Astrocyte (in vitro differentiated cells and primary cell): ENCODE measurements around the gene MAOB. TPM values are rescaled to one million over a fixed set of nuclear protein-coding genes. Genes with fewer than 3 reads are reported as not detected.

Experiments used
- DNase-seq: peaks from one replicate; pipeline ENCODE4 v3.0.0-alpha.2; 2010; ENCODE audit warnings: low read depth
- FAIRE-seq: peaks from 2 replicates; lab custom pipeline; 2011; peaks lifted over from hg19 to GRCh38; lab: Jason Lieb, UNC
- H2AFZ ChIP-seq: 2 replicates; pipeline ENCODE4 v1.6.0; 2012; ENCODE audit warnings: low read depth, low read length, inconsistent platforms
- H3K27ac ChIP-seq: 2 replicates; pipeline ENCODE4 v1.5.1; 2011; ENCODE audit warnings: low read depth, low read length, inconsistent platforms
- H3K27me3 ChIP-seq: 2 replicates; pipeline ENCODE4 v1.6.0; 2011; ENCODE audit warnings: low read length, inconsistent platforms; ENCODE audit not compliant: insufficient read depth
- H3K36me3 ChIP-seq: 2 replicates; pipeline ENCODE4 v1.5.1; 2011; ENCODE audit warnings: low read length, inconsistent platforms; ENCODE audit not compliant: insufficient read depth
- H3K4me1 ChIP-seq: 2 replicates; pipeline ENCODE4 v1.5.1; 2011; ENCODE audit warnings: low read length, inconsistent platforms; ENCODE audit not compliant: insufficient read depth
- H3K4me2 ChIP-seq: 2 replicates; pipeline ENCODE4 v1.6.0; 2012; ENCODE audit warnings: low read length, inconsistent platforms
- H3K4me3 ChIP-seq: 2 replicates; pipeline ENCODE4 v1.5.1; 2011; ENCODE audit warnings: low read depth, mild to moderate bottlenecking, low read length, inconsistent platforms; ENCODE audit not compliant: insufficient read depth
- H3K79me2 ChIP-seq: 2 replicates; pipeline ENCODE4 v1.6.0; 2012; ENCODE audit warnings: mild to moderate bottlenecking, low read length, inconsistent platforms; ENCODE audit not compliant: insufficient read depth
- H3K9ac ChIP-seq: 2 replicates; pipeline ENCODE4 v1.6.0; 2012; ENCODE audit warnings: mild to moderate bottlenecking, low read length, inconsistent platforms
- H3K9me3 ChIP-seq: 2 replicates; pipeline ENCODE4 v1.5.1; 2012; ENCODE audit warnings: low read depth, mild to moderate bottlenecking, low read length, inconsistent platforms; ENCODE audit not compliant: insufficient read depth
- H4K20me1 ChIP-seq: 2 replicates; pipeline ENCODE4 v1.6.0; 2012; ENCODE audit warnings: low read length, inconsistent platforms; ENCODE audit not compliant: insufficient read depth
- H3K27ac Mint-ChIP-seq: one replicate; pipeline ENCODE4 v1.8.0; 2021; ENCODE audit warnings: mild to moderate bottlenecking, mixed read lengths; ENCODE audit not compliant: unreplicated experiment
- H3K27me3 Mint-ChIP-seq: one replicate; pipeline ENCODE4 v1.8.0; 2021; ENCODE audit warnings: low read depth, mixed read lengths; ENCODE audit not compliant: unreplicated experiment
- H3K36me3 Mint-ChIP-seq: one replicate; pipeline ENCODE4 v1.8.0; 2021; ENCODE audit warnings: low read depth, mixed read lengths; ENCODE audit not compliant: unreplicated experiment
- H3K4me1 Mint-ChIP-seq: one replicate; pipeline ENCODE4 v1.8.0; 2021; ENCODE audit warnings: low read depth, mixed read lengths; ENCODE audit not compliant: unreplicated experiment
- H3K4me3 Mint-ChIP-seq: one replicate; pipeline ENCODE4 v1.8.0; 2021; ENCODE audit warnings: mild to moderate bottlenecking, moderate library complexity, mixed read lengths; ENCODE audit not compliant: unreplicated experiment
- H3K9me3 Mint-ChIP-seq: one replicate; pipeline ENCODE4 v1.8.0; 2021; ENCODE audit warnings: mild to moderate bottlenecking, mixed read lengths; ENCODE audit not compliant: unreplicated experiment
- EZH2 ChIP-seq: IDR thresholded peaks from 2 replicates; pipeline ENCODE4 v1.6.1; 2012; ENCODE audit warnings: mild to moderate bottlenecking, low read length, inconsistent platforms; ENCODE audit not compliant: insufficient read depth
- total RNA-seq: library from RNA; stranded (reverse); gene quantifications from 2 replicates; pipeline ENCODE4 v1.2.1, GENCODE V29; 2021
- TF ChIP-seq, protein P1 (sequence below): IDR thresholded peaks from 2 replicates; pipeline ENCODE4 v1.5.1; 2011; ENCODE audit warnings: low read depth, mild to moderate bottlenecking, inconsistent platforms, low read length, moderate library complexity; ENCODE audit not compliant: insufficient read depth

Gene MAOB
- total RNA-seq, 1 donor from 2014 or later, result 0.20 TPM

DNA sequence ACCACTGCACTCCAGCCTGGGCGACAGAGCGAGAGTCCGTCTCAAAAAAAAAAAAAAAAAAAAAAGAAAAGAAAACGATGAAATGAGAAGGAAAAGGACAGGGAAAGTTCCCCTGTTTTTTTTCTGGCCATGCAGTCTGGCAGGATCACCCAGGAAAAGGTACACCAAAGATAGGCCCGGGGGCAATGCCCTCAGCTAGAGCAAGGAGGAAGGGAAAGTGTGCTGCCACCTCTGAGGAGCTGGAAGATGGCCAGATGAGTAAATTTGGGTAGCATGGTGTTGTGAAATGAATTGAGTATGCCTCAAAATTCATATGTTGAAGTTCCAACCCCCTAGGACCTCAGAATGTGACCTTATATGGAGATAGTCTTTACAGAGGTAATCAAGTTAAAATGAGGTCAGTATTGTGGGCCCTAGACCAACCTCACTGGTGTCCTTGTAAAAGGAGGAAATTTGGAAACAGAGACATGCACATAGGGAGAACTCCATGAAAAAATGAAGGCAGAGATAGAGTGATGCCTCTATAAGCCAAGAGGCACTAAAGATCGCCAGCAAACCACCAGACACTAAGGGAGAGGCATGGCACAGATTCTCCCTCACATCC, 28.9 kb downstream of the MAOB start:
- H3K27ac Mint-ChIP-seq, result no peak overlapping the region
- H3K4me2 ChIP-seq, result no peak overlapping the region
- H3K9ac ChIP-seq, result no peak overlapping the region
- no peaks in the 10 kb centered on the region for H3K36me3 ChIP-seq
- no peak overlapping the region for H2AFZ ChIP-seq
- H3K4me1 ChIP-seq, result no peaks in the 10 kb centered on the region
- H3K4me3 ChIP-seq, result no peak overlapping the region
- H3K27ac ChIP-seq, result no peak overlapping the region
- FAIRE-seq, result peak; percentile 17
- no peak for DNase-seq
- H3K9me3 Mint-ChIP-seq, result peaks cover 1% of the 10 kb centered on the region
- no peaks in the 10 kb centered on the region for H3K79me2 ChIP-seq
- H3K36me3 Mint-ChIP-seq, result no peaks in the 10 kb centered on the region
- H3K4me1 Mint-ChIP-seq, result no peaks in the 10 kb centered on the region
- no peak overlapping the region for H3K4me3 Mint-ChIP-seq
- H3K9me3 ChIP-seq, result no peaks in the 10 kb centered on the region
- no peak for TF ChIP-seq EZH2
- TF ChIP-seq, protein P1, sequence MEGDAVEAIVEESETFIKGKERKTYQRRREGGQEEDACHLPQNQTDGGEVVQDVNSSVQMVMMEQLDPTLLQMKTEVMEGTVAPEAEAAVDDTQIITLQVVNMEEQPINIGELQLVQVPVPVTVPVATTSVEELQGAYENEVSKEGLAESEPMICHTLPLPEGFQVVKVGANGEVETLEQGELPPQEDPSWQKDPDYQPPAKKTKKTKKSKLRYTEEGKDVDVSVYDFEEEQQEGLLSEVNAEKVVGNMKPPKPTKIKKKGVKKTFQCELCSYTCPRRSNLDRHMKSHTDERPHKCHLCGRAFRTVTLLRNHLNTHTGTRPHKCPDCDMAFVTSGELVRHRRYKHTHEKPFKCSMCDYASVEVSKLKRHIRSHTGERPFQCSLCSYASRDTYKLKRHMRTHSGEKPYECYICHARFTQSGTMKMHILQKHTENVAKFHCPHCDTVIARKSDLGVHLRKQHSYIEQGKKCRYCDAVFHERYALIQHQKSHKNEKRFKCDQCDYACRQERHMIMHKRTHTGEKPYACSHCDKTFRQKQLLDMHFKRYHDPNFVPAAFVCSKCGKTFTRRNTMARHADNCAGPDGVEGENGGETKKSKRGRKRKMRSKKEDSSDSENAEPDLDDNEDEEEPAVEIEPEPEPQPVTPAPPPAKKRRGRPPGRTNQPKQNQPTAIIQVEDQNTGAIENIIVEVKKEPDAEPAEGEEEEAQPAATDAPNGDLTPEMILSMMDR, result no peak
- peaks cover 3% of the 10 kb centered on the region for H3K27me3 Mint-ChIP-seq
- no peaks in the 10 kb centered on the region for H4K20me1 ChIP-seq
- H3K27me3 ChIP-seq, result no peaks in the 10 kb centered on the region

DNA sequence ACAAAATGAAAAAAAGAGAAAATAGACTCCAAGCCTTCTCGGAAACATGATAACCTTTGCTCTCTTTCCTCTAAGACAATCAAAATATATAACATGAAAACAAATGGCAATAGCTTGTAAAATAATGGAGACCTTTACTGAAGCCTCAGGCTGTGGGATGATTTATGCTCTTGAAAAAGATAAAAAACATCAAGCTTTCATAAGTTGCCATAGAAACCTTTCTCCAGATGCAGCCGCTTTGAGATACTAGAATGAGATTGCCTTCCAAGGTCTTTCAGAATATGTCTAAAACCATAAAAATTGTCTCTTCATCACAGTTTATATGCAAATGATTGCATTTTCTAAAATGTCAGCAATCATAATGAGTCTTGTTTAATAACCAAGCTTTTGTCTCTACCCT, 31.6 kb downstream of the MAOB start:
- Histone ChIP-seq H3K27me3 (no peaks in the 10 kb centered on the region), H3K4me1 (no peaks in the 10 kb centered on the region), H3K27ac (no peak overlapping the region), H3K4me2 (no peak overlapping the region), H4K20me1 (no peaks in the 10 kb centered on the region), H3K9ac (no peak overlapping the region), H3K36me3 (no peaks in the 10 kb centered on the region), H2AFZ (no peak overlapping the region), H3K4me3 (no peak overlapping the region), H3K79me2 (no peaks in the 10 kb centered on the region), H3K9me3 (no peaks in the 10 kb centered on the region)
- Mint-ChIP-seq H3K27me3 (peaks cover 2% of the 10 kb centered on the region), H3K9me3 (no peaks in the 10 kb centered on the region), H3K4me1 (no peaks in the 10 kb centered on the region), H3K36me3 (no peaks in the 10 kb centered on the region), H3K4me3 (no peak overlapping the region), H3K27ac (no peak overlapping the region)
- peak; percentile 76 for FAIRE-seq
- TF ChIP-seq, protein P1, result no peak
- no peak for TF ChIP-seq EZH2
- DNase-seq, result no peak

DNA sequence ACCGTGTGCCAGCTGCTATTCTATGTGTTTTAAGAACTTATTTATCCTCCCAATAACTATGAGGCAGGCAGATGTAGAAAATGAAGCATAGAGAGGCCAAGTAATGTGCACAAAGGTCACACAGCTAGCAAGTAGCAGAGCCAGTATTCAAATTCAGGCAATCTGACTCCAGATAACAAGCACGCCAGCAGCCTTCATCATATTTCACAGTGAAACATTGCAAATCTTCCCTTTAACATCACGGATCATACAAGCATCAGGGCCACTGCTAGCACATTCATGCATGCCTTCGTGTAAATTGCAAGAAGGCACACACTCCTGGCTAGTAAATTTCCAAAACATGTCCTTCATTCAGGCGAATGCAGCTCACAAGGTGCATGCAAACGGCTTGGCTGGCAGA, 33.1 kb downstream of the MAOB start:
- Mint-ChIP-seq H3K4me1 (no peaks in the 10 kb centered on the region), H3K36me3 (no peaks in the 10 kb centered on the region), H3K4me3 (no peak overlapping the region), H3K27ac (no peak overlapping the region), H3K27me3 (peaks cover 2% of the 10 kb centered on the region), H3K9me3 (no peaks in the 10 kb centered on the region)
- H3K27ac ChIP-seq, result no peak overlapping the region
- no peak overlapping the region for H3K4me3 ChIP-seq
- H3K27me3 ChIP-seq, result no peaks in the 10 kb centered on the region
- no peaks in the 10 kb centered on the region for H4K20me1 ChIP-seq
- FAIRE-seq (no peak), DNase-seq (no peak)
- no peaks in the 10 kb centered on the region for H3K79me2 ChIP-seq
- H3K9ac ChIP-seq, result no peak overlapping the region
- H2AFZ ChIP-seq, result no peak overlapping the region
- no peak for TF ChIP-seq EZH2
- TF ChIP-seq, protein P1, result no peak
- H3K36me3 ChIP-seq, result no peaks in the 10 kb centered on the region
- no peaks in the 10 kb centered on the region for H3K9me3 ChIP-seq
- H3K4me2 ChIP-seq, result no peak overlapping the region
- no peaks in the 10 kb centered on the region for H3K4me1 ChIP-seq
